ENCODE data around the gene RAB28. TPM values are rescaled to one million over a fixed set of nuclear protein-coding genes. Genes with fewer than 3 reads are reported as not detected.

The RAB28 gene
- total RNA-seq, 1 experiment from 2014 or later, result 17.1 TPM

- H3K4me3 Mint-ChIP-seq, result no peak overlapping the region
- TF ChIP-seq STAT6 (CRISPR knock-in tag; conservative IDR thresholded peaks at IDR 0.05; ENCODE audit: low read depth) (no peak), CREB1 (CRISPR knock-in tag; IDR thresholded peaks at IDR 0.05) (no peak), ZNF138 (CRISPR knock-in tag; conservative IDR thresholded peaks at IDR 0.05) (no peak), SMAD3 (CRISPR knock-in tag; IDR thresholded peaks at IDR 0.05; ENCODE audit: borderline replicate concordance) (no peak), GABPB1 (CRISPR knock-in tag; IDR thresholded peaks at IDR 0.05) (no peak), TEAD1 (CRISPR knock-in tag; IDR thresholded peaks at IDR 0.05) (no peak), NR2C2 (CRISPR knock-in tag; IDR thresholded peaks at IDR 0.05) (no peak), GRHL2 (CRISPR knock-in tag; IDR thresholded peaks at IDR 0.05; ENCODE audit: insufficient replicate concordance, severe bottlenecking) (no peak), HMGXB4 (CRISPR knock-in tag; IDR thresholded peaks at IDR 0.05) (no peak)
- TF ChIP-seq, protein P1, sequence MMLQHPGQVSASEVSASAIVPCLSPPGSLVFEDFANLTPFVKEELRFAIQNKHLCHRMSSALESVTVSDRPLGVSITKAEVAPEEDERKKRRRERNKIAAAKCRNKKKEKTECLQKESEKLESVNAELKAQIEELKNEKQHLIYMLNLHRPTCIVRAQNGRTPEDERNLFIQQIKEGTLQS (CRISPR knock-in tag; conservative IDR thresholded peaks at IDR 0.05), result no peak
- H3K36me3 Mint-ChIP-seq, result no peaks in the 10 kb centered on the region
Measured at GRCh38 chr4:13364653-13365052, 119.5 kb downstream of the RAB28 start.

DNA sequence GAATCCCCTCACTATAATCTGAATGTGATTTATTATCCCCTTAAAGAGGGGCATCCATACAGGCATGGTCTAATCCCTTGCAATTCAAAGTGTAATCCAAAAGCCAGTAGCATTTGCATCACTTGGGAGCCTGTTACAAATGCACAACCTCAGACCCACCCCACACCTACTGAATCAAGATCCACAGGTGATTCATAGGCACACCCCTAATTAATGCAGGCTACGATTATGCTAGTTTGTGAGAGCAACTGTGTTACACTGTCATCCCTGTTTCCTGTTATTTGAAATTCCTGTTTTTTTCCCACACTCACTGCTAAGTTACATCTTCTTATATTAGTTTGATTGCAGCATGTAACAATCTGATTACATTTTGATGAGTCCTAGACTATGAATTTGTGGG, 120.0 kb downstream of the RAB28 start:
- Mint-ChIP-seq H3K4me3 (no peak overlapping the region), H3K4me1 (peaks cover 8% of the 10 kb centered on the region), H3K36me3 (no peaks in the 10 kb centered on the region), H3K9me3 (no peaks in the 10 kb centered on the region), H3K27ac (no peak overlapping the region), H3K27me3 (ENCODE audit: low read depth) (no peaks in the 10 kb centered on the region)
- DNase-seq (ENCODE audit: low spot score) (no peak), ATAC-seq (no peak)
- ChIA-PET POLR2A (no interaction called here), CTCF (no interaction called here)
- no peak for TF ChIP-seq ZNF425 (CRISPR knock-in tag; conservative IDR thresholded peaks at IDR 0.05)
- TF ChIP-seq, protein P2, sequence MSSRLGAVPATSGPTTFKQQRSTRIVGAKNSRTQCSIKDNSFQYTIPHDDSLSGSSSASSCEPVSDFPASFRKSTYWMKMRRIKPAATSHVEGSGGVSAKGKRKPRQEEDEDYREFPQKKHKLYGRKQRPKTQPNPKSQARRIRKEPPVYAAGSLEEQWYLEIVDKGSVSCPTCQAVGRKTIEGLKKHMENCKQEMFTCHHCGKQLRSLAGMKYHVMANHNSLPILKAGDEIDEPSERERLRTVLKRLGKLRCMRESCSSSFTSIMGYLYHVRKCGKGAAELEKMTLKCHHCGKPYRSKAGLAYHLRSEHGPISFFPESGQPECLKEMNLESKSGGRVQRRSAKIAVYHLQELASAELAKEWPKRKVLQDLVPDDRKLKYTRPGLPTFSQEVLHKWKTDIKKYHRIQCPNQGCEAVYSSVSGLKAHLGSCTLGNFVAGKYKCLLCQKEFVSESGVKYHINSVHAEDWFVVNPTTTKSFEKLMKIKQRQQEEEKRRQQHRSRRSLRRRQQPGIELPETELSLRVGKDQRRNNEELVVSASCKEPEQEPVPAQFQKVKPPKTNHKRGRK (CRISPR knock-in tag; IDR thresholded peaks at IDR 0.05; ENCODE audit: borderline replicate concordance), result no peak
- no peak for TF ChIP-seq OVOL2 (CRISPR knock-in tag; IDR thresholded peaks at IDR 0.05; ENCODE audit: borderline replicate concordance)
- no peak for TF ChIP-seq GRHL2 (CRISPR knock-in tag; IDR thresholded peaks at IDR 0.05; ENCODE audit: insufficient replicate concordance, severe bottlenecking)
- TF ChIP-seq ETV6 (CRISPR knock-in tag; IDR thresholded peaks at IDR 0.05), result no peak
- no peak for TF ChIP-seq ATF2 (CRISPR knock-in tag; IDR thresholded peaks at IDR 0.05; ENCODE audit: borderline replicate concordance, low read depth)
- TF ChIP-seq SP1 (CRISPR knock-in tag; conservative IDR thresholded peaks at IDR 0.05), result no peak
- no peak for TF ChIP-seq CTCF (IDR thresholded peaks at IDR 0.05)

More at GRCh38 chr4:13364653-13365052, 119.5 kb downstream of the RAB28 start:
- ChIA-PET POLR2A (no interaction called here), CTCF (no interaction called here)
- no peak for ATAC-seq
- Mint-ChIP-seq H3K27ac (no peak overlapping the region), H3K4me1 (peaks cover 8% of the 10 kb centered on the region), H3K27me3 (ENCODE audit: low read depth) (no peaks in the 10 kb centered on the region), H3K9me3 (no peaks in the 10 kb centered on the region)
- DNase-seq (ENCODE audit: low spot score), result no peak
